Epithelial cell of esophagus (primary cell): ENCODE results near the gene ATG7.
"Not testable (repeated sequence)": the region's sequence is repeated elsewhere in the genome, so short reads cannot be mapped to it uniquely, and the experiment has no call there.

Experiments used
- DNase-seq: peaks from one replicate; pipeline ENCODE4 v3.0.0; 2010; ENCODE audit warnings: low read depth
- H3K4me3 ChIP-seq: 2 replicates; pipeline ENCODE4 v1.5.1; 2011; ENCODE audit warnings: mild to moderate bottlenecking, low read length, control low read depth
- TF ChIP-seq, protein P1 (sequence below): IDR thresholded peaks from 2 replicates; pipeline ENCODE4 v1.5.1; 2011; ENCODE audit warnings: low read depth, mild to moderate bottlenecking, low read length, control low read depth, inconsistent platforms; ENCODE audit not compliant: insufficient read depth; ENCODE audit errors: missing control alignments

ATG7 gene

DNA sequence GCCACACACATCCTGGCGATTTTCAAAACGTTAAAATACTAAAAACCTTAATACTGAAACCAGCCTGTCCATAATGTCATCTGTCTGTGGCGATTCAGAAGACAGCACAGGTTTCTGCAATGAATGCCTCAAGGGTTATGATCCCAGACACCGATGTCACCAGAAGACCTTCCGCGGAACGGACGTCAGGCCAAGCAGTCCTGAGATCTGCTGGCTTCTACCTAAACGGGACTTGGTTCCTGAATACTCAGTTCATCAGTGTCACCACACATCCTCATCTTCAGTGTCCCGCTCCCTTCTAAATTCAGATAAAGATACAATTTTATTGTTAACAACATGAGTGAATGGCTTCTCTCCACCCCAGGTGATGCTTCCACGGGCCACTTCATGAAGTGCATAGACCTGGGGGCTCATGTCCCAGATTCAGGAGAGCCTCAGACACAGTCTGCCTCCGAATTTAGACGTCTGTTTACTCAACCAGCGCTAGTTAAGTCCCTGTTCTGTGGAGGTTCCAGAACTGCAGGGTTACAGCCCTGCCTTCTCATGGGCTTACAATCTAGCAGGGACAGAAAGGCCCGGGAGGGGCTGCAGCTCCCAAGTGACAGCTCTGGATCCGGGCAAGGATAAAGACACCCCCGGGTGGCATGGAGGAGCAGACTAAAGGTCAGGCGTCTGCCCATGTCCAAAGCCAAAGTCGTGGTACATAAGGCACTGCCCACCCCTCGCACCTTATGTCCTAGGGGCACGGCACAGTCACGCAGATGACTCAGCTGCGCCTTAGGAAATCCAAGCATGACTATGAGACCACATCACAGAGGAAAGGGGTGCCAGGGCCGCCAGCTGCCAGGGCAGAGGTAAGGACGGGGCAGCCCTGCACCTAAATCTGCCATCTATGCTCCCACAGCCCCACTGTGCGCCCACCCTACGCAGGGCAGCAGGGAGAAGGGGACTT lies 295.6 kb downstream of the ATG7 start:
- DNase-seq = peak; percentile 91
- TF ChIP-seq, protein P1, sequence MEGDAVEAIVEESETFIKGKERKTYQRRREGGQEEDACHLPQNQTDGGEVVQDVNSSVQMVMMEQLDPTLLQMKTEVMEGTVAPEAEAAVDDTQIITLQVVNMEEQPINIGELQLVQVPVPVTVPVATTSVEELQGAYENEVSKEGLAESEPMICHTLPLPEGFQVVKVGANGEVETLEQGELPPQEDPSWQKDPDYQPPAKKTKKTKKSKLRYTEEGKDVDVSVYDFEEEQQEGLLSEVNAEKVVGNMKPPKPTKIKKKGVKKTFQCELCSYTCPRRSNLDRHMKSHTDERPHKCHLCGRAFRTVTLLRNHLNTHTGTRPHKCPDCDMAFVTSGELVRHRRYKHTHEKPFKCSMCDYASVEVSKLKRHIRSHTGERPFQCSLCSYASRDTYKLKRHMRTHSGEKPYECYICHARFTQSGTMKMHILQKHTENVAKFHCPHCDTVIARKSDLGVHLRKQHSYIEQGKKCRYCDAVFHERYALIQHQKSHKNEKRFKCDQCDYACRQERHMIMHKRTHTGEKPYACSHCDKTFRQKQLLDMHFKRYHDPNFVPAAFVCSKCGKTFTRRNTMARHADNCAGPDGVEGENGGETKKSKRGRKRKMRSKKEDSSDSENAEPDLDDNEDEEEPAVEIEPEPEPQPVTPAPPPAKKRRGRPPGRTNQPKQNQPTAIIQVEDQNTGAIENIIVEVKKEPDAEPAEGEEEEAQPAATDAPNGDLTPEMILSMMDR = no peak
- no peak overlapping the region for H3K4me3 ChIP-seq

DNA sequence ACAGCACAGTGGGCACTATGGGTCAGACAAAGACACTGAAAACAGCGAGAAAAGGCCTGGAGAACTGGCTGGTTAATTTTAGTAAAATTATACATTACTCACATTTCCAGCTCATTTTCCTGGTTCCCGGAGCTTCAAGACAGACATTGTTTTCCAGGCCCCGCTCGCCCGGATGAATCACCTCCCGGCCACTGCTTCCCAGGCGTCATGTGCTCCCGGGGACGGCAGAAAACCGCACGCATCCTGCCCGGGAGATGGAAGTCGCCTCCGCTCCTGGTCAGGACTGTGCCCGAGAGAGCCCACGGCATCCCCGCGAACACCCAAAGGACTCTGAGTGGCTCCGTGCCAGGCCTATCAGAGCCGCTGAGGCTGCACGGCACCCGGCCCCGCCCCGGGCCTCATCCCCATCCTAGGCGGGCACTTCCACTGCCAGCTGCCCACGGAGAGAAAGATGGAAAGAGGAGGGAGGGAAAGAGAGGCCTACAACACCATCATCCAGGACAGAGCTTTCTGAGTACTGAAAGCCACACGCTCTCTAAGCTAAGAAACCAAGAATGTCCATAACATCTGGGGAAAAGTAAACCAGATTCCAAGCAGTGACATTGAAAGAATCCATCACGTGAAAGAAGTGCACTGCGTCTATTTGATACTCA lies 296.4 kb downstream of the ATG7 start:
- DNase-seq = peak; percentile 89
- TF ChIP-seq, protein P1 = no peak
- H3K4me3 ChIP-seq = no peak overlapping the region

DNA sequence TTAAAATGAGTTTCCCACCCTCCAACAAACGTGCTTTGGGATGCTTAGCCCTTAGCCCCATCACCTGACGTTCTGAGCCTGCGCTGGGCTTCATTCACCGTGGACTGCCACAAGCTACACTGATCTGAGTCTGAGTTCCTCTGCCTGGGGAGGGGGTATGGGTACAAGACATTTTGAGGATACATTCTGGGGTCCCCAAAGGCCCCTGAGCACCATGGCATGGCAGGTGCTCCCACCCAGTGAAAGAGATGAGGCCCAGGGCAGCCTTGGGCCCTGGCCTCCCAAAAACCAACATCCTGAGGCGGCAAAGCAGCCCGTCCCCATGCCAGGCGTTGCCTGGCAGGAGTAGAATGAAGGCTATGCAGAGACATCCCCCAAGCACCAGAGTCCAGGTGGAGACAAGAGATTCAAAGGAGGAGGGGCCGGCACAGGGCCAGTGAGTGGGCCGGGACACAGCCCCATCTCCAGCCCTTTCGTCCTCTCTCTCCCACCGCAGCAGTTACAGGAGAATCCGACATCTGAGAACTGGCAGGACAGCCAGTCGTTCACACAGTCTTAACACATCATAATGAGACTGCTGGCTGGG lies 297.1 kb downstream of the ATG7 start:
- DNase-seq = no peak
- TF ChIP-seq, protein P1 = no peak
- no peak overlapping the region for H3K4me3 ChIP-seq

DNA sequence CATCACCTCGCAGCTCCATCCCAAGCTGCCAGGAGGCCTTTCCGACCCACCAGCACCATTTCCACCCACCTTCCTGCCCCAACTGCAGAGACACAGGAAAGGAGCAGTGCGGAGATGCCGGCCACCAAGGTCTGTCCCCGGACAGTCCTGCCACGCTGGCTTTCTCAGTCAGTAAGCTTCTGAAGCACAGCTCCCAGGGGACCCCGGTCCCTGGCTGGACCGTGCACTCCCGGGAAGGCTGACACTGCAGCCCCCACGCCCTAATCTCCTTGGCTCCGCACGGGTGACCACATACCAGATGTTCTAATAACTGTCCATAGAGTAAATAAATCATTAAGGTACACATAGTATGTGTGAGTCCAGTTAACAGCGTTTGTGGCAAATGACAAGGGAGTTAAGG lies 298.1 kb downstream of the ATG7 start:
- no peak overlapping the region for H3K4me3 ChIP-seq
- TF ChIP-seq, protein P1 = no peak
- no peak for DNase-seq

DNA sequence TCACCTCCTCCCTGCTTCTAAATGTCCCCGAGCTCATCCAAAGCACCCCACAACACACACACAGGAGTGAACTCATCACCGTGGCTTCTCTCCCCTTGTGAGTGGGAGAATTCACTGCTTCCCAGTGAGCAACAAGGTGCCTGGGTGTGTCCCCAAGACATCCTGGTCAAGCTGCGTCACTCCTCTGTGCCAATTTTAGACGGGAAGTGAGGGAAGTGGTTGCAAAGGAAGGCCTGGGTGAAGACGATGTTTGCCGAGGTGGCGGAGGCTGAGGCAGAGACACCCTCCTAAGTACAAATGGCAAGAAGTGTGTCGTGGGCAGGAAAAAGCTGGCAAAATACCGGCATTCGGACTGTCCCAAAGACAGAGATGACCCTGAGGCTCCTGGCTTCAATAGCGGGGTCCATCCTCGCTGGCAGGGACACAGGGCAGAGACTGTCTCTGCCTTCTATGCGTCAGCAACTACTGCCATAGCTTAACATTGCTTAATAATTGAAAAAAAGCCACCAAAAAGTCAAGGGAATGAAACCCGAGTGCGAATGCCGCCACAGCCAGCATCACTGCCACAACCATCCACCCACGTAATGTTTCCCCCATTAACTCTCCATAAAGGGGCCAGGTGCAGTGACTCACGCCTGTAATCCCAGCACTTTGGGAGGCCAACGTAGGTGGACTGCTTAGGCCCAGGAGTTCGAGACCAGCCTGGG lies 298.7 kb downstream of the ATG7 start:
- DNase-seq = peak; percentile 56
- TF ChIP-seq, protein P1 = no peak
- H3K4me3 ChIP-seq = no peak overlapping the region

DNA sequence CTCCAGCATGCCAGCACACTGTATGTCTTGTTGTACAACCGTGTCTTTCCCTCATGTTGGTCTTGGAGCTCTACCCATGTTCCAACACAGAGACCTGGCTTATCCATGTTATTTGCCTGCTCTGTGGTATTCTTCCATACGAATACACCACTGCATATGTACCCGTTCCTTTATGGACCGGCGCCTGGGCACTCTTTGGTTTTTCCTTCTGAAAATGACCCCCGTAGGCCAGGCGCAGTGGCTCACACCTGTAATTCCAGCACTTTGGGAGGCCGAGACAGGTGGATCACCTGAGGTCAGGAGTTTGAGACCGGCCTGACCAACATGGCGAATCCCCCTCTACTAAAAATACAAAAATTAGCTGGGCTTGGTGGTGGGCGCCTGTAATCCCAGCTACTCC lies 300.5 kb downstream of the ATG7 start:
- not testable (repeated sequence) for H3K4me3 ChIP-seq, DNase-seq
